ENCODE results near the gene APEX2.

Gene APEX2

DNA sequence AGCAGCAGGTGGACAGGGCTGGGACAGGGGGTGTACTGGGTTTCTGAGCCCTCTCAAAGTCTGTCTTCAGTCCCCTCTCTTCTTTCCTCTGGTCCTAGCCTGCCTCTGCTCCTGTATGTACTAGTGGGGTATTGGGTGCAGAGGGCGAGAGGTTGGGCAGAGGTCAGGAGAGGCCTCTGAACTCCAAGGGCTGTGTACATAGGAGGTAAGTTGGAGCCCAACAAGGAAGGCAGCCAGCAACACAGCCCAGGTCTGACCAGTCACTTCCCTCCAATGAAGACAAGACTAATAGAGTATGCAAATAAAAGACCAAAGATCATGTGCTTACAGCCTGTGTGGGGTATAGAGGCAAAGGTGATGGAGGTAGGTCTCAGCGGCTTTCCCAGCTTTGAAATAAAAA is 6.1 kb upstream of the APEX2 start, which contains the start of gene PFKFB1:
TSS of gene PFKFB1 (minus strand) at position 90 of the 400 bp plus-strand sequence. CDS start 181 bp downstream, outside the sequence.
- Histone ChIP-seq H3K4me3 (ENCODE audit: low read length in 2 of 2) (no peak within 1 kb of the TSS), H3K23ac (ENCODE audit: low read depth, low read length, poor library complexity) (no peak within 1 kb of the TSS), H3K14ac (ENCODE audit: low read length) (no peak within 1 kb of the TSS), H3K4ac (ENCODE audit: low read length) (no peak within 1 kb of the TSS), H4K8ac (ENCODE audit: low read depth, low read length) (no peak within 1 kb of the TSS), H3K18ac (ENCODE audit: low read length) (no peak within 1 kb of the TSS), H2BK120ac (ENCODE audit: low read depth, low read length) (no peak within 1 kb of the TSS), H3K4me2 (ENCODE audit: insufficient read depth, low read length, poor library complexity, severe bottlenecking) (peak within 1 kb of the TSS; percentile 2), H2AFZ (ENCODE audit: low read length) (no peak within 1 kb of the TSS), H3K4me1 (ENCODE audit: control insufficient read depth in 2 of 2, insufficient read depth in 1 of 2, low read depth in 1 of 2, low read length in 2 of 2) (no peaks in the 10 kb centered on the region), H3K9me3 (replicated peaks in 1 of 2; ENCODE audit: control insufficient read depth in 2 of 2, insufficient read depth in 1 of 2, low read depth in 1 of 2, low read length in 2 of 2) (no peaks in the 10 kb centered on the region), H3K79me1 (ENCODE audit: low read depth, low read length) (no peaks in the 10 kb centered on the region), H4K91ac (ENCODE audit: low read depth, low read length, poor library complexity) (no peak within 1 kb of the TSS), H2BK5ac (ENCODE audit: low read length) (no peak within 1 kb of the TSS), H3K36me3 (replicated peaks in 1 of 2; ENCODE audit: control insufficient read depth in 2 of 2, insufficient read depth in 2 of 2, low read length in 2 of 2) (no peaks in the 10 kb centered on the region), H2BK12ac (ENCODE audit: low read length) (no peak within 1 kb of the TSS), H2AK5ac (ENCODE audit: low read depth, low read length) (no peak within 1 kb of the TSS), H3K9ac (ENCODE audit: low read depth, low read length, poor library complexity) (no peak within 1 kb of the TSS), H3K27ac (replicated peaks; ENCODE audit: low read length) (no peak within 1 kb of the TSS), H2BK15ac (ENCODE audit: low read length) (no peak within 1 kb of the TSS), H3K27me3 (ENCODE audit: control insufficient read depth in 3 of 3, insufficient read depth in 3 of 3, low read depth in 1 of 3, low read length in 3 of 3) (no peaks in the 10 kb centered on the region)
- no CpG with 5 or more reads among the region's 2 CpGs for WGBS, 2 donors (ENCODE audit: extremely low coverage in 2 of 2, insufficient read length in 2 of 2, insufficient replicate concordance in 1 of 2)
- no peak for DNase-seq (ENCODE audit: low spot score)

DNA sequence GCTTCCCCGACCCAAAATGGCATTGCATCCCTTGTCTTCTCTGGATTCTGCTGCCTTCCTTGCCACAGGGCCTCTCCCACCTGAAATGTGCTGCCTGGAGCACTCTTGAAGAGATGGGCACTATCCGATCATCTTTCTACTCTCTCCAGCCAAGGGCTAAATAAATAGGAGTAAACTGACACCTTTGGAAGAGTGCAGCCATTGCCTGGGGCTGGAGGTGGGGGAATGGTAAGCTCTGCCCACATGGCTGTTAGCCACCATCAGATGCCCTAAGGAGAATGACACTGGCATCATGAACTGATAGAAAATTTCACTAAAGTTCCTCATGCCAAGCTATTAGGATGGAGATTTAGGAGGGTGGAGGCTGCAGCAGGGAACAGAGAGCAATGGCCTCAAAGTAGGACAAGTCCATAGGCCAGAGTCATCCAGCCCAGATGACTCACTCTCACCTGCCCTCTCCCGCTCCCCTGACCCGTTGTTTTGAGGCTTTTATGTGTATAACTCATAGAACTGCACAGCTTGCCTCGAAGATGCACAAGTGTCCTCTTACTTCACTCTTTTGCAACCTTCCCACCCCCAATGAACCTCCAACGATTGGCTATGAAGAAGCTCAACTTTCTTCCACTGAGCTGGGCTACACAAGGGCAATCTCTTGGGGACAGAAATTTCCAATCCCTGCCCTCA is 5.4 kb upstream of the APEX2 start:
- Histone ChIP-seq H2BK120ac (ENCODE audit: low read depth, low read length) (no peak overlapping the region), H3K18ac (ENCODE audit: low read length) (no peak overlapping the region), H3K36me3 (replicated peaks in 1 of 2; ENCODE audit: control insufficient read depth in 2 of 2, insufficient read depth in 2 of 2, low read length in 2 of 2) (no peaks in the 10 kb centered on the region), H4K91ac (ENCODE audit: low read depth, low read length, poor library complexity) (no peak overlapping the region), H3K27me3 (ENCODE audit: control insufficient read depth in 3 of 3, insufficient read depth in 3 of 3, low read depth in 1 of 3, low read length in 3 of 3) (no peaks in the 10 kb centered on the region), H3K79me1 (ENCODE audit: low read depth, low read length) (no peaks in the 10 kb centered on the region), H2AK5ac (ENCODE audit: low read depth, low read length) (no peak overlapping the region), H3K23ac (ENCODE audit: low read depth, low read length, poor library complexity) (no peak overlapping the region), H4K8ac (ENCODE audit: low read depth, low read length) (no peak overlapping the region), H2BK15ac (ENCODE audit: low read length) (no peak overlapping the region), H3K4me3 (ENCODE audit: low read length in 2 of 2) (no peak overlapping the region), H3K14ac (ENCODE audit: low read length) (no peak overlapping the region), H3K4me2 (ENCODE audit: insufficient read depth, low read length, poor library complexity, severe bottlenecking) (peak overlapping the region; percentile 2), H2BK5ac (ENCODE audit: low read length) (no peak overlapping the region), H3K4ac (ENCODE audit: low read length) (no peak overlapping the region), H3K27ac (replicated peaks; ENCODE audit: low read length) (no peak overlapping the region), H3K9me3 (replicated peaks in 1 of 2; ENCODE audit: control insufficient read depth in 2 of 2, insufficient read depth in 1 of 2, low read depth in 1 of 2, low read length in 2 of 2) (no peaks in the 10 kb centered on the region), H3K4me1 (ENCODE audit: control insufficient read depth in 2 of 2, insufficient read depth in 1 of 2, low read depth in 1 of 2, low read length in 2 of 2) (no peaks in the 10 kb centered on the region), H2BK12ac (ENCODE audit: low read length) (no peak overlapping the region), H2AFZ (ENCODE audit: low read length) (no peak overlapping the region), H3K9ac (ENCODE audit: low read depth, low read length, poor library complexity) (no peak overlapping the region)
- no CpG with 5 or more reads among the region's 6 CpGs for WGBS, 2 donors (ENCODE audit: extremely low coverage in 2 of 2, insufficient read length in 2 of 2, insufficient replicate concordance in 1 of 2)
- DNase-seq (ENCODE audit: low spot score) = no peak

DNA sequence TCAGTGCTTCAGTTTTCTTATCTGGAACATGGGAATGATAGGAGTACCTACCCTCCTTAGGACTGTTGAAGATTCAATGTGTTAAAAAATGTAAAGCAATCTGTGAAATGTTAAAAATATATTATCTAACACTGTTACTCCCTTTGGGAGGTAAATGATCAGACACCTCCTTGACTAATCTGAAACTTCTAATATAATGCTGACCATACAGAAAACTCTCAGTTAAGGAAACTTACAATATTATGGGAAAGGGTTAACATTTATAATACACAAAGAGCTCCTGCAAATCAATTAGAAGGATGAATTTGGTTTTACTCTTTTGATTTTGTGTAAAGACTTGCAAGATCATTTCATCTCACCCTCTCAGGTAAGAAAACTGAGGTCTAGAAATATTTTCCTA is 4.5 kb upstream of the APEX2 start:
- Histone ChIP-seq H2BK5ac (ENCODE audit: low read length) (no peak overlapping the region), H3K23ac (ENCODE audit: low read depth, low read length, poor library complexity) (no peak overlapping the region), H3K14ac (ENCODE audit: low read length) (no peak overlapping the region), H2BK120ac (ENCODE audit: low read depth, low read length) (no peak overlapping the region), H3K4me1 (ENCODE audit: control insufficient read depth in 2 of 2, insufficient read depth in 1 of 2, low read depth in 1 of 2, low read length in 2 of 2) (no peaks in the 10 kb centered on the region), H2BK12ac (ENCODE audit: low read length) (no peak overlapping the region), H4K8ac (ENCODE audit: low read depth, low read length) (no peak overlapping the region), H3K79me1 (ENCODE audit: low read depth, low read length) (no peaks in the 10 kb centered on the region), H2BK15ac (ENCODE audit: low read length) (no peak overlapping the region), H2AK5ac (ENCODE audit: low read depth, low read length) (no peak overlapping the region), H3K27me3 (ENCODE audit: control insufficient read depth in 3 of 3, insufficient read depth in 3 of 3, low read depth in 1 of 3, low read length in 3 of 3) (no peaks in the 10 kb centered on the region), H3K9ac (ENCODE audit: low read depth, low read length, poor library complexity) (no peak overlapping the region), H3K9me3 (replicated peaks in 1 of 2; ENCODE audit: control insufficient read depth in 2 of 2, insufficient read depth in 1 of 2, low read depth in 1 of 2, low read length in 2 of 2) (no peaks in the 10 kb centered on the region), H3K18ac (ENCODE audit: low read length) (no peak overlapping the region), H3K4me2 (ENCODE audit: insufficient read depth, low read length, poor library complexity, severe bottlenecking) (no peak overlapping the region), H3K4me3 (ENCODE audit: low read length in 2 of 2) (no peak overlapping the region), H3K36me3 (replicated peaks in 1 of 2; ENCODE audit: control insufficient read depth in 2 of 2, insufficient read depth in 2 of 2, low read length in 2 of 2) (no peaks in the 10 kb centered on the region), H3K27ac (replicated peaks; ENCODE audit: low read length) (no peak overlapping the region), H3K4ac (ENCODE audit: low read length) (no peak overlapping the region), H2AFZ (ENCODE audit: low read length) (no peak overlapping the region), H4K91ac (ENCODE audit: low read depth, low read length, poor library complexity) (no peak overlapping the region)
- DNase-seq (ENCODE audit: low spot score) = no peak

DNA sequence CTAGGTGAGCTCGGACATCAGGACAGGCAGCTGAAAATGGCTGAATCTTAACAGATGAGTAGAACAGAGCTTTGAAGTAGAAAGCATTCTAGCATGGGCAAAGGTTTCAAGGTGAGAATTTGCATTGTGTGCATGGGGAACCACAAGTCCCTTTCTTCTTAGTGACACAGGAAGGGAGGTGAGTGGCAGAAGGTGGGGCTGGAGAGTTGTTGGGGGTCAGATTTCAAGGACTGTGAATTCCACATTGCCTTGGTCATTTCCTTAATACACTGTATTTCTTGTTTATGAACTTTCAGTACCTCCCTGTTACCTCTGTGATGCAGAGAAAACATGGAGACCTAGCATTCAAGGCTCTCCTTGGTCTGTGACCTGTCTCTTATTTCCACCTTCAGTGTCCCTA is 4.1 kb downstream of the APEX2 start:
- Histone ChIP-seq H2BK12ac (ENCODE audit: low read length) (no peak overlapping the region), H3K4me1 (ENCODE audit: control insufficient read depth in 2 of 2, insufficient read depth in 1 of 2, low read depth in 1 of 2, low read length in 2 of 2) (no peaks in the 10 kb centered on the region), H3K23ac (ENCODE audit: low read depth, low read length, poor library complexity) (no peak overlapping the region), H2BK120ac (ENCODE audit: low read depth, low read length) (no peak overlapping the region), H4K8ac (ENCODE audit: low read depth, low read length) (no peak overlapping the region), H3K9ac (ENCODE audit: low read depth, low read length, poor library complexity) (no peak overlapping the region), H3K27ac (replicated peaks; ENCODE audit: low read length) (no peak overlapping the region), H3K18ac (ENCODE audit: low read length) (no peak overlapping the region), H3K4me3 (ENCODE audit: low read length in 2 of 2) (no peak overlapping the region), H3K14ac (ENCODE audit: low read length) (no peak overlapping the region), H3K79me1 (ENCODE audit: low read depth, low read length) (no peaks in the 10 kb centered on the region), H3K36me3 (replicated peaks in 1 of 2; ENCODE audit: control insufficient read depth in 2 of 2, insufficient read depth in 2 of 2, low read length in 2 of 2) (peaks cover 20 to 57% of the 10 kb centered on the region in 2 donors), H2AK5ac (ENCODE audit: low read depth, low read length) (no peak overlapping the region), H3K4ac (ENCODE audit: low read length) (no peak overlapping the region), H2BK5ac (ENCODE audit: low read length) (no peak overlapping the region), H2AFZ (ENCODE audit: low read length) (no peak overlapping the region), H3K27me3 (ENCODE audit: control insufficient read depth in 3 of 3, insufficient read depth in 3 of 3, low read depth in 1 of 3, low read length in 3 of 3) (no peaks in the 10 kb centered on the region), H2BK15ac (ENCODE audit: low read length) (no peak overlapping the region), H3K4me2 (ENCODE audit: insufficient read depth, low read length, poor library complexity, severe bottlenecking) (no peak overlapping the region), H3K9me3 (replicated peaks in 1 of 2; ENCODE audit: control insufficient read depth in 2 of 2, insufficient read depth in 1 of 2, low read depth in 1 of 2, low read length in 2 of 2) (no peaks in the 10 kb centered on the region), H4K91ac (ENCODE audit: low read depth, low read length, poor library complexity) (no peak overlapping the region)
- DNase-seq (ENCODE audit: low spot score) = no peak
- no CpG with 5 or more reads among the region's 1 CpG for WGBS, 2 donors (ENCODE audit: extremely low coverage in 2 of 2, insufficient read length in 2 of 2, insufficient replicate concordance in 1 of 2)
